ENCODE measurements around the gene CELF4.

- no peak for TF ChIP-seq POLR2AphosphoS5 (IDR thresholded peaks at IDR 0.05; ENCODE audit: borderline replicate concordance, low read depth, low read length)
- no peak for TF ChIP-seq EZH2 (IDR thresholded peaks at IDR 0.05)
These were observed 312.0 kb downstream of the CELF4 start for GRCh38 chr18:37253394-37254235.

All from SK-N-MC (cell line).